ENCODE data around the gene ZNF787. TPM values are rescaled to one million over a fixed set of nuclear protein-coding genes. Genes with fewer than 3 reads are reported as not detected.

Gene ZNF787
- total and polyA plus RNA-seq, 2 of the 13 experiments (the other 11 are each of a cell fraction or from before 2014, with no cell fraction given), result 15.1 to 42.8 TPM

DNA sequence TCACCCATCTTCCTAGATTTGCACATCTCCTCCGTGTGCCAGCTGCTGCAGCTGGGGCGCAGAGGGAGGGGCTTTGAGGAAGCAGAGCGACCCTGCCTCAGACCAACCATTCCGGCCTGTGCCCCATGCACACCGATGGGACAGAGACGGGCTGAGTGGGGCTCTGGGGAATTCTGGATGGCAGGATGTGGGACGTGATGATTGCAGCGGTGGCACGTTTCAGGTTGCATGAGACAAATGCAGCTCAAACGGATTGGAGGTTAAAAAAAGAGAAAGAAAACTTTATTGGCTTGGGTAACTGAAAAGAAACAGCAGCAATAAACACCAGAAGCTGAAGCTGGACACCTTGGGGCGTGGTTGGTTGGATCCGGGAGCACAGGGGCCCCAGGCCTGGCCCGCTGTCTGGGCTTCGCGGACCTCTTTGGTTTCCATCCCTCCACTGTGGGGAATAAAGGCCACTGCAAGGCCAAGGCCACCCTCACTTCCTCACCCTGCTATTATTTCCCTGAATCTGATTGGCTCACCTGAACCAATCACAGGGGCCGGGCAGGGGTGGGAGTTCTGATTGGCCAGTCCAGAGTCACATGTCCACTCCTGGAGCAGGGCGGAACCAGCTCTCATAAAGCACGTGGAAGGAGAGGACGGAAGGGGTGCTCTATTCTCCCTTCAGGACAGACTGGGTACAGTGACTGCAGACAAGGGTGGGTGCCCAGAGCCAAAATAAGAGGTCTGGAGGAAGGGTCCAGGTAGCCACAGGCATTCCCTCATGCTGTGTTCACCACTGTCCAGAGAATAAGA lies 6.1 kb upstream of the ZNF787 start (continued):
- TF ChIP-seq, protein P1, sequence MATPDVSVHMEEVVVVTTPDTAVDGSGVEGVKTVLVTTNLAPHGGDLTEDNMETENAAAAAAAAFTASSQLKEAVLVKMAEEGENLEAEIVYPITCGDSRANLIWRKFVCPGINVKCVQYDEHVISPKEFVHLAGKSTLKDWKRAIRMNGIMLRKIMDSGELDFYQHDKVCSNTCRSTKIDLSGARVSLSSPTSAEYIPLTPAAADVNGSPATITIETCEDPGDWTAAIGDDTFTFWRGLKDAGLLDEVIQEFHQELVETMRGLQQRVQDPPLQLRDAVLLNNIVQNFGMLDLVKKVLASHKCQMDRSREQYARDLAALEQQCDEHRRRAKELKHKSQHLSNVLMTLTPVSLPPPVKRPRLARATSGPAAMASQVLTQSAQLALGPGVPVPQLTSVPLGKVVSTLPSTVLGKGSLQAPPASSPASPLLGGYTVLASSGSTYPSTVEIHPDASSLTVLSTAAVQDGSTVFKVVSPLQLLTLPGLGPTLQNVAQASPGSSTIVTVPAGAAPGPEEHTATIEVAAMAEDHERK (CRISPR knock-in tag; IDR thresholded peaks at IDR 0.05; ENCODE audit: low read depth), result no peak
- no peak for TF ChIP-seq MTF2 (CRISPR knock-in tag; IDR thresholded peaks at IDR 0.05; ENCODE audit: borderline replicate concordance)
- no peak for TF ChIP-seq XRCC5 (optimal IDR thresholded peaks at IDR 0.05; ENCODE audit: low read length)
- no peak for TF ChIP-seq ZNF124 (CRISPR knock-in tag; IDR thresholded peaks at IDR 0.05)
- TF ChIP-seq SMARCC2 (IDR thresholded peaks at IDR 0.05), result no peak
- TF ChIP-seq TBX2 (CRISPR knock-in tag; IDR thresholded peaks at IDR 0.05; ENCODE audit: borderline replicate concordance), result no peak
- TF ChIP-seq, protein P2, sequence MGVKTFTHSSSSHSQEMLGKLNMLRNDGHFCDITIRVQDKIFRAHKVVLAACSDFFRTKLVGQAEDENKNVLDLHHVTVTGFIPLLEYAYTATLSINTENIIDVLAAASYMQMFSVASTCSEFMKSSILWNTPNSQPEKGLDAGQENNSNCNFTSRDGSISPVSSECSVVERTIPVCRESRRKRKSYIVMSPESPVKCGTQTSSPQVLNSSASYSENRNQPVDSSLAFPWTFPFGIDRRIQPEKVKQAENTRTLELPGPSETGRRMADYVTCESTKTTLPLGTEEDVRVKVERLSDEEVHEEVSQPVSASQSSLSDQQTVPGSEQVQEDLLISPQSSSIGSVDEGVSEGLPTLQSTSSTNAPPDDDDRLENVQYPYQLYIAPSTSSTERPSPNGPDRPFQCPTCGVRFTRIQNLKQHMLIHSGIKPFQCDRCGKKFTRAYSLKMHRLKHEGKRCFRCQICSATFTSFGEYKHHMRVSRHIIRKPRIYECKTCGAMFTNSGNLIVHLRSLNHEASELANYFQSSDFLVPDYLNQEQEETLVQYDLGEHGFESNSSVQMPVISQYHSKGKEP (CRISPR knock-in tag; IDR thresholded peaks at IDR 0.05), result no peak
- TF ChIP-seq, protein P3, sequence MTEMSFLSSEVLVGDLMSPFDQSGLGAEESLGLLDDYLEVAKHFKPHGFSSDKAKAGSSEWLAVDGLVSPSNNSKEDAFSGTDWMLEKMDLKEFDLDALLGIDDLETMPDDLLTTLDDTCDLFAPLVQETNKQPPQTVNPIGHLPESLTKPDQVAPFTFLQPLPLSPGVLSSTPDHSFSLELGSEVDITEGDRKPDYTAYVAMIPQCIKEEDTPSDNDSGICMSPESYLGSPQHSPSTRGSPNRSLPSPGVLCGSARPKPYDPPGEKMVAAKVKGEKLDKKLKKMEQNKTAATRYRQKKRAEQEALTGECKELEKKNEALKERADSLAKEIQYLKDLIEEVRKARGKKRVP (CRISPR knock-in tag; IDR thresholded peaks at IDR 0.05), result no peak

Data from HepG2 (cell line).